ENCODE data around the gene SHISA7.

GRCh38 chr19:55488986-55489710 is 46.0 kb upstream of the SHISA7 start:
- TF ChIP-seq CTCF (IDR thresholded peaks at IDR 0.05): no peak
- peak in 1 of 2 donors; percentile 13 for TF ChIP-seq POLR2A (IDR thresholded peaks at IDR 0.05)
- TF ChIP-seq POLR2AphosphoS5 (IDR thresholded peaks at IDR 0.05): peak in 1 of 4 donors; percentile 42
- no peak for TF ChIP-seq EP300 (IDR thresholded peaks at IDR 0.05)
